Uterus (tissue), 4 donors: ENCODE results near the gene ANGPTL3. TPM values are rescaled to one million over a fixed set of nuclear protein-coding genes. Genes with fewer than 3 reads are reported as not detected.

ENCODE experiments used
- DNase-seq, 2 donors: peaks; one replicate each; pipeline ENCODE4 v3.0.0-alpha.2; 2019 to 2020
- H3K27ac ChIP-seq, 2 donors: fragments of 200-600 bp; sonication (generic); 1 replicate in 1 of 2; 2 replicates in 1 of 2; pipeline ENCODE4 v1.5.1; 2016 to 2018
- H3K27me3 ChIP-seq, 2 donors: fragments of 200-600 bp; sonication (generic); one replicate each; pipeline ENCODE4 v1.5.1; 2018 to 2019; ENCODE audit warnings: control low read depth in 1 of 2
- H3K36me3 ChIP-seq, 2 donors: fragments of 200-600 bp; sonication (generic); one replicate each; pipeline ENCODE4 v1.5.1; 2019; ENCODE audit warnings: control low read depth in 1 of 2
- H3K4me1 ChIP-seq, 2 donors: fragments of 200-600 bp; sonication (generic); one replicate each; pipeline ENCODE4 v1.5.1; 2018 to 2019; ENCODE audit warnings: control low read depth in 1 of 2
- H3K4me3 ChIP-seq, 2 donors: fragments of 200-600 bp; sonication (generic); 1 replicate in 1 of 2; 2 replicates in 1 of 2; pipeline ENCODE4 v1.5.1; 2018 to 2019; ENCODE audit warnings: mild to moderate bottlenecking in 1 of 2
- H3K9me3 ChIP-seq, 2 donors: fragments of 200-600 bp; sonication (generic); one replicate each; pipeline ENCODE4 v1.5.1; 2019; ENCODE audit warnings: control low read depth in 1 of 2
- CTCF ChIP-seq, 4 experiments: fragments of 200-600 bp in 2 of 4; fragments of 450-650 bp in 2 of 4; sonication (generic) in 2 of 4; IDR thresholded peaks; one replicate each; pipeline ENCODE4 v1.5.1; 2016 to 2019; ENCODE audit warnings: antibody characterized with exemption in 4 of 4, mild to moderate bottlenecking in 2 of 4, moderate library complexity in 1 of 4
- POLR2A ChIP-seq, 2 donors: fragments of 450-650 bp; IDR thresholded peaks; one replicate each; pipeline ENCODE4 v1.6.1; 2016; ENCODE audit warnings: antibody characterized with exemption in 2 of 2, mild to moderate bottlenecking in 1 of 2, moderate library complexity in 1 of 2
- intact Hi-C: fragments of 100-400 bp; cut with DNase I; formaldehyde crosslinking; loops from one replicate; pipeline ENCODE4 v1.15.1; 2023; ENCODE audit warnings: low total_unique reads
- total RNA-seq, 4 donors: library from RNA; depleted of rRNA in 3 of 4; stranded (reverse); fragments of >200 nt in 3 of 4; gene quantifications; one replicate each; pipeline versions ENCODE4 v1.1.0 to v1.2.4, GENCODE V29; 2014 to 2023
- donor health status: DM: yes; HTN: yes; CAD: no.

ANGPTL3 gene
- total RNA-seq, 4 donors from 2014 or later, result not detected

- H3K9me3 ChIP-seq, result no peaks in the 10 kb centered on the region
- no peaks in the 10 kb centered on the region for H3K4me1 ChIP-seq
- H3K4me3 ChIP-seq, result no peak overlapping the region
- intact Hi-C loops, result no loop called here
- TF ChIP-seq CTCF (IDR thresholded peaks at IDR 0.05) (no peak), POLR2A (IDR thresholded peaks at IDR 0.05) (no peak)
- H3K36me3 ChIP-seq, result no peaks in the 10 kb centered on the region
- H3K27me3 ChIP-seq, result no peaks in the 10 kb centered on the region
- H3K27ac ChIP-seq, result no peak overlapping the region
- no peak for DNase-seq
Observed at GRCh38 chr1:62590970-62591368, 6.4 kb upstream of the ANGPTL3 start.

GRCh38 chr1:62593825-62594394, 3.4 kb upstream of the ANGPTL3 start:
- H3K4me3 ChIP-seq, result no peak overlapping the region
- no peak for DNase-seq
- intact Hi-C loops, result no loop called here
- no peak overlapping the region for H3K27ac ChIP-seq
- H3K36me3 ChIP-seq, result no peaks in the 10 kb centered on the region
- TF ChIP-seq CTCF (IDR thresholded peaks at IDR 0.05) (no peak), POLR2A (IDR thresholded peaks at IDR 0.05) (no peak)
- no peaks in the 10 kb centered on the region for H3K27me3 ChIP-seq
- no peaks in the 10 kb centered on the region for H3K9me3 ChIP-seq
- no peaks in the 10 kb centered on the region for H3K4me1 ChIP-seq

- no peak for DNase-seq
- H3K4me1 ChIP-seq, result no peaks in the 10 kb centered on the region
- no peak overlapping the region for H3K27ac ChIP-seq
- TF ChIP-seq POLR2A (IDR thresholded peaks at IDR 0.05) (no peak), CTCF (IDR thresholded peaks at IDR 0.05) (no peak)
- intact Hi-C loops, result no loop called here
- no peaks in the 10 kb centered on the region for H3K27me3 ChIP-seq
- no peaks in the 10 kb centered on the region for H3K9me3 ChIP-seq
- H3K4me3 ChIP-seq, result no peak overlapping the region
- H3K36me3 ChIP-seq, result no peaks in the 10 kb centered on the region
Observed at GRCh38 chr1:62595647-62596046, 1.7 kb upstream of the ANGPTL3 start.

- no peak for DNase-seq
- intact Hi-C loops, result no loop called here
- Histone ChIP-seq H3K36me3 (no peaks in the 10 kb centered on the region), H3K27me3 (no peaks in the 10 kb centered on the region), H3K27ac (no peak overlapping the region), H3K9me3 (no peaks in the 10 kb centered on the region), H3K4me3 (no peak overlapping the region), H3K4me1 (no peaks in the 10 kb centered on the region)
- no peak for TF ChIP-seq CTCF (IDR thresholded peaks at IDR 0.05)
- TF ChIP-seq POLR2A (IDR thresholded peaks at IDR 0.05), result no peak
Observed at GRCh38 chr1:62599044-62599443, 1.7 kb downstream of the ANGPTL3 start.

GRCh38 chr1:62601457-62601856, 4.1 kb downstream of the ANGPTL3 start:
- intact Hi-C loops, result no loop called here
- Histone ChIP-seq H3K9me3 (no peaks in the 10 kb centered on the region), H3K27me3 (no peaks in the 10 kb centered on the region), H3K4me3 (no peak overlapping the region), H3K36me3 (no peaks in the 10 kb centered on the region), H3K4me1 (no peaks in the 10 kb centered on the region), H3K27ac (no peak overlapping the region)
- no peak for TF ChIP-seq CTCF (IDR thresholded peaks at IDR 0.05)
- no peak for TF ChIP-seq POLR2A (IDR thresholded peaks at IDR 0.05)
- no peak for DNase-seq
